Measurements from ENCODE around the gene GLCE.
"Not testable (repeated sequence)": the region's sequence is repeated elsewhere in the genome, so short reads cannot be mapped to it uniquely, and the experiment has no call there.

Gene GLCE

GRCh38 chr15:69138963-69139362, 21.5 kb upstream of the GLCE start:
- no peak for DNase-seq

- DNase-seq, result no peak
Observed at GRCh38 chr15:69140306-69140705, 20.1 kb upstream of the GLCE start.

- no peak for DNase-seq
Observed at GRCh38 chr15:69141286-69141701, 19.1 kb upstream of the GLCE start.

GRCh38 chr15:69141833-69142232, 18.6 kb upstream of the GLCE start:
- no peak for DNase-seq

GRCh38 chr15:69143756-69144436, 16.5 kb upstream of the GLCE start:
- DNase-seq, result no peak

- no peak for DNase-seq
Observed at GRCh38 chr15:69144530-69144929, 15.9 kb upstream of the GLCE start.

- no peak for DNase-seq
Observed at GRCh38 chr15:69145149-69145693, 15.2 kb upstream of the GLCE start.

GRCh38 chr15:69145694-69146492, 14.5 kb upstream of the GLCE start:
- no peak for DNase-seq

GRCh38 chr15:69146724-69147435, 13.6 kb upstream of the GLCE start:
- DNase-seq, result no peak

GRCh38 chr15:69148465-69148864, 12.0 kb upstream of the GLCE start:
- no peak for DNase-seq

GRCh38 chr15:69149163-69149562, 11.3 kb upstream of the GLCE start:
- no peak for DNase-seq

- DNase-seq, result no peak
Observed at GRCh38 chr15:69149803-69150202, 10.6 kb upstream of the GLCE start.

- no peak for DNase-seq
Observed at GRCh38 chr15:69150336-69150735, 10.1 kb upstream of the GLCE start.

- no peak for DNase-seq
Observed at GRCh38 chr15:69150841-69151240, 9.6 kb upstream of the GLCE start.

- DNase-seq, result no peak
Observed at GRCh38 chr15:69153046-69153445, 7.4 kb upstream of the GLCE start.

- not testable (repeated sequence) for DNase-seq
Observed at GRCh38 chr15:69153587-69153986, 6.8 kb upstream of the GLCE start.

GRCh38 chr15:69154078-69154477, 6.4 kb upstream of the GLCE start:
- DNase-seq, result no peak

- no peak for DNase-seq
Observed at GRCh38 chr15:69154684-69155083, 5.8 kb upstream of the GLCE start.

- no peak for DNase-seq
Observed at GRCh38 chr15:69156736-69157381, 3.6 kb upstream of the GLCE start.

GRCh38 chr15:69158201-69158842, 2.1 kb upstream of the GLCE start:
- no peak for DNase-seq

- DNase-seq, result no peak
Observed at GRCh38 chr15:69158843-69159240, 1.6 kb upstream of the GLCE start.

- DNase-seq, result no peak
Observed at GRCh38 chr15:69159805-69160140, 662 bp upstream of the GLCE start.
